Globus pallidus (tissue), 1 donor: ENCODE results near the gene CDH26.
A peak's percentile ranks its signal among the peaks of the same experiment; 100 is the strongest.

ENCODE experiments used
- DNase-seq: peaks from one replicate; pipeline ENCODE4 v3.0.0-alpha.2; 2015; ENCODE audit warnings: low spot score

CDH26 gene

DNA sequence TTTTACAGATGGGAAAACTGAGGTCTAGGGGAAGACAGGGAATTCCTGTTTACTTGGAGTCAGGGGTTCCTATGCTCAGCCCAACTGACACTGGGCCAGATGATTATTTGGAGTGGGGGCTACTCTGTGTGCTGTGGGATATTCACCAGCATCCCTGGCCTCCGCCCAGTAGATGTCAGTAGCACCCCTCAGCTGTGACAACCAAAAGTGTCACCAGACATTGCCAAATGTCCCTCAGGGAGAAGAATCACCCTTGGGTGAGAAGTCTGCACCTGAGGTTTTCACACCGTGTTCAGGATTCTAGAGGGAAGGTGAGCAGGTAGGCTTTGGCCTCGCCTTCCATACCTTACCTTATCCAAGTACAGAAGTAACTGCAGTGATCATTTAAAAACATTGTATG, 27.6 kb downstream of the CDH26 start:
- DNase-seq, result no peak

- DNase-seq, result no peak
These were observed 28.9 kb downstream of the CDH26 start for GRCh38 chr20:59987135-59987534.

DNA sequence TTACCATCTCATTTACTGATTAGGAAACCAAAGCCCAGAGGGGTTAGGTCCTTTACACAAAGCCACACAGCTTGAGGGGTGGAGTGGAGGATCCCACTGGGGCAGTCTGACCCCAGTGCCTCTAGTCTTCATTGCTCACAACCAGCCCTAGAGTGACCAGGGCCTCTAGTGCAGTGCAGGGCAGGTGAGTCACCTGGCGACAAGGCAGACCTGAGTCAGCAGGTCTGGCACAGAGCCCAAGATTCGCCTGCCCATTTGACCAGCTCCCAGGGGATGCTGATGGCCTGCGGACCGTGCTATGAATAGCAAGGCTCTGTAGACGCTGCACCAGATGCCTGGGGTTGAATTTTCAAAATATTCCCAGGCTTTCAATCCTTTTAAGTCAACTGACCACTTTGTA, 29.9 kb downstream of the CDH26 start:
- no peak for DNase-seq

GRCh38 chr20:59992526-59993084, 34.4 kb downstream of the CDH26 start:
- no peak for DNase-seq

GRCh38 chr20:59993736-59994430, 35.7 kb downstream of the CDH26 start:
- DNase-seq, result no peak

- no peak for DNase-seq
These were observed 36.5 kb downstream of the CDH26 start for GRCh38 chr20:59994697-59995122.

GRCh38 chr20:59996108-59996507, 37.9 kb downstream of the CDH26 start:
- DNase-seq, result no peak

GRCh38 chr20:59997896-59998295, 39.7 kb downstream of the CDH26 start:
- no peak for DNase-seq

- DNase-seq, result no peak
These were observed 41.3 kb downstream of the CDH26 start for GRCh38 chr20:59999502-59999901.

GRCh38 chr20:60000271-60001042, 42.2 kb downstream of the CDH26 start:
- DNase-seq, result no peak

GRCh38 chr20:60001108-60001507, 42.9 kb downstream of the CDH26 start:
- DNase-seq, result no peak

- DNase-seq, result no peak
These were observed 45.6 kb downstream of the CDH26 start for GRCh38 chr20:60003776-60004175.

DNA sequence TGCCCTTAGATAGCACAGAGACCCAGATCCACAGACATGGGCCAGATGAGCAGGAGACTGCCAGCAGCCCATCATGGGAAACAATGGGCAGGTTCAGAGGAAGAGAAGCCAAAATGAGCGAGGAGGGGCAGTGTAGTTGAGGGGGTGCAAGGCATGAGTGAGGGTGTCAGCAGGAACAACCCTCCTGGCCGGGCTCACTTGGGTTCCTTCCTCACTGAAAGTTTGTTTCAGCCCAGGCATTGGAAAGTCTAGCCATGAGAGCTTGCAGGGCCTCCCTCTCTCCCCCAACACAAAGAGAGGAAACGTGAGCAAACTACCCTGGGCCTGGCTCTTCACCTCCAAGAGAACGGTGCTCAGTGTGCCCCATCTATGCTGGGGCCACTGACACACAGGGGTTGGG, 48.0 kb downstream of the CDH26 start:
- no peak for DNase-seq

GRCh38 chr20:60007464-60007863, 49.2 kb downstream of the CDH26 start:
- DNase-seq, result no peak

- no peak for DNase-seq
These were observed 50.0 kb downstream of the CDH26 start for GRCh38 chr20:60008130-60008808.

DNA sequence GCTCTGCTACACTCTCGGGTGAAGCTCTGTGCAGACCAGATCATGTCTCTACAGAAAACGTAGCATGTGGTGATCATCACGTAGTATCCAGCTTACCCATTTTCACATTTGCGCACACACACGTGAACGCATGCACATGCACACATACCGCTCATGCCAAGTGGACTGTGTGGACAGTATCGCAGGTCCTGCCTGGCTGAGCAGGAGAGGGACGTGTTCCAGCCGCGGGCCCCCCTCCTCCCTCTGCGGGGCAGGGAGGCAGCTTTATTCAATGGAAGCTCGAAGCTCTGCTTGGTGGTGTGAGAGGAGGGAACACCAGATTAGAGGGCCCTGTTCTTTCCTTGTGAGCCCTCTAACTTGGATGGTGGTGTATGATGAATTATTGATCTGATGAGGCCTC, 51.1 kb downstream of the CDH26 start:
- no peak for DNase-seq

- peak; percentile 42 for DNase-seq
These were observed 51.8 kb downstream of the CDH26 start for GRCh38 chr20:60009826-60010616.

DNA sequence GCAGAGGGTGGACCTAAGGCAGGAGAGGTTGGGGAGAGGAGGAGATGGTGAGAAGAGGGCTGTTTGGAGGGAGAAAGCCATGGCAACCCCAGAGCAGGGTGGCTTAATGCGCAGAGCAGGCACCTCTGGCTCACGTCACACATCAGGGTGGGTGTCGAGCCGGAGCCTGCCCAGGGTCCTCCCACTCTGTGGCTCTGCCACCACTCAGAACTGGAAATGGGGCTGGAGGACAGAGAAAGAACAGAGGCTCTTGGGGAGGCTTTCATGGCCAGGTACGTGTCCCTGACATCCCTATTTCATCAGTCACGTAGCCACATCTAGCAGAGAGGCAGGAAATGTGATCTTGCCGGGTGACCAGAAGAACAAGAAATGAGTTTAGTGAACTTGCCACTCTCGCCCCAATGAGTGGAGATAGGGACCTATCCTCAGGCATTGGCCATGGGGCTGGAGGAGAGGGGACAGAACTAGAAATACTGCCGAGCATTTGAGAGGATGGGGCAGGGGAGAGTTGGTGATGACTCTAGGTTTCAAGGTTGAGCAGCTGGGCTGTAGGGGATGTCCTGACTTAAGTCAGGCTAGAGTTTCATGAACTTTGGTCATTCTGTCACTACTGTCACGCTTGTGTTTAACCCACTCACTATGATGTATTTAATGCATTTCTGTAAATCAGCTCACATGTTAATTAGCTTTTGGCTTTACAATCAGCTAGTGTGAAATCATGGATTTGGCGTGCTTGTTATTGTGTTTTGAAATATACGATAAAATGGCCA, 52.7 kb downstream of the CDH26 start:
- no peak for DNase-seq

- DNase-seq, result no peak
These were observed 53.6 kb downstream of the CDH26 start for GRCh38 chr20:60011512-60012507.
